ENCODE data around the gene PDE4A. TPM values are rescaled to one million over a fixed set of nuclear protein-coding genes. Genes with fewer than 3 reads are reported as not detected.
A peak's percentile ranks its signal among the peaks of the same experiment; 100 is the strongest.
"Not testable (repeated sequence)": the region's sequence is repeated elsewhere in the genome, so short reads cannot be mapped to it uniquely, and the experiment has no call there.

The PDE4A gene
- polyA plus RNA-seq, 1 donor: 2.2 TPM

DNA sequence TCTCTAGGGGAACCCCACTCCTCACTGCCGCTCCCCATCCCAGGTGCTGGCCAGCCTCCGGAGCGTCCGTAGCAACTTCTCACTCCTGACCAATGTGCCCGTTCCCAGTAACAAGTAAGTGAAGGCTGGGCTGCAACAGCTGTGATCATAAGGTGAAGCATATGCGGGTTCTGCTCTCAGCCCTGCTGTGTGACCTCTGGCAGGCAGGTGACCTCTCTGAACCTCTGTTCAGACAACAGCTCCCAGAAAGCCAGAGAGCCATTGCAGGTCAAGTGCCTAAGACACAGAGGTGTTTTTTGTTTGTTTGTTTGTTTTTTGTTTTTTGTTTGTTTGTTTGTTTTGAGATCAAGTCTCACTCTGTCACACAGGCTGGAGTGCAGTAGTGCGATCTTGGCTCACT, 28.7 kb downstream of the PDE4A start:
- Histone ChIP-seq H3K27me3 (ENCODE audit: control insufficient read depth, insufficient read depth, low read length) (peaks cover 17% of the 10 kb centered on the region), H3K4me3 (ENCODE audit: low read length) (no peak overlapping the region), H3K36me3 (ENCODE audit: control insufficient read depth, insufficient read depth, low read length) (no peaks in the 10 kb centered on the region), H3K9me3 (ENCODE audit: control insufficient read depth, low read depth, low read length) (peaks cover 4% of the 10 kb centered on the region), H3K4me1 (ENCODE audit: control insufficient read depth, insufficient read depth, low read length) (no peaks in the 10 kb centered on the region), H3K27ac (ENCODE audit: low read length) (no peak overlapping the region)
- DNase-seq: no peak
- no CpG with 5 or more reads among the region's 7 CpGs for WGBS (ENCODE audit: insufficient coverage, low lambda C conversion rate)

DNA sequence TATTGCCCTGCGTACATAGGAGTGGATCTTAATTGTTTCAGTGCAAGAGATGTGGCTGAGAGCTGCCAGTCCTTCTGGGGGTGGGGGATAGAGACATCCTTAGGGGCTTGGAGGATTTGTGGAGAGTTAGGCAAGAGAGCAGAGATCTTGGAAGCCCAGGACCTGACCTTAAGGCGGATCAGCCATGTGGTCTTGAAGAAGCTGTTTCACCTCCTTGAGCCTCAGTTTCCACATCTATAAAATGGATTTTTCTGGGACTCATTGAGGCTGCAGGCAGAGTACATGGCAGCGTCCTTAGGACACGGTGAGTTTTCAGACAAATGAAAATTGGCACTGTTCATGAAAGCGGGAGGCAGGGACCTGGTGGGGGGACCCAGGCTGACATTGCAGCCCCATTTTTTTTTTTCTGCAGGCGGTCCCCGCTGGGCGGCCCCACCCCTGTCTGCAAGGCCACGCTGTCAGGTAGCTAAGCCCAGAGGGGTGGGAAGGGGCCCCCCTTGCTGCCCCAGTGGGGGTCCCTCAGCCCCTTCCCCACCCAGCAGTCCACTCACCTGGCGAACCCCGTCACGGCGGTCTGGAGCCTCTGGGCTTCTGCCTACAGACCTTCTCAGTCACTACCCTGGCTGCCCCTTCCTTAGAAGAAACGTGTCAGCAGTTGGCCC, 30.0 kb downstream of the PDE4A start:
- Histone ChIP-seq H3K27ac (ENCODE audit: low read length) (no peak overlapping the region), H3K36me3 (ENCODE audit: control insufficient read depth, insufficient read depth, low read length) (no peaks in the 10 kb centered on the region), H3K9me3 (ENCODE audit: control insufficient read depth, low read depth, low read length) (peaks cover 4% of the 10 kb centered on the region), H3K4me1 (ENCODE audit: control insufficient read depth, insufficient read depth, low read length) (no peaks in the 10 kb centered on the region), H3K27me3 (ENCODE audit: control insufficient read depth, insufficient read depth, low read length) (peaks cover 24% of the 10 kb centered on the region), H3K4me3 (ENCODE audit: low read length) (no peak overlapping the region)
- DNase-seq: no peak
- 100% methylated on average over 1 of the region's 14 CpGs for WGBS (ENCODE audit: insufficient coverage, low lambda C conversion rate)

DNA sequence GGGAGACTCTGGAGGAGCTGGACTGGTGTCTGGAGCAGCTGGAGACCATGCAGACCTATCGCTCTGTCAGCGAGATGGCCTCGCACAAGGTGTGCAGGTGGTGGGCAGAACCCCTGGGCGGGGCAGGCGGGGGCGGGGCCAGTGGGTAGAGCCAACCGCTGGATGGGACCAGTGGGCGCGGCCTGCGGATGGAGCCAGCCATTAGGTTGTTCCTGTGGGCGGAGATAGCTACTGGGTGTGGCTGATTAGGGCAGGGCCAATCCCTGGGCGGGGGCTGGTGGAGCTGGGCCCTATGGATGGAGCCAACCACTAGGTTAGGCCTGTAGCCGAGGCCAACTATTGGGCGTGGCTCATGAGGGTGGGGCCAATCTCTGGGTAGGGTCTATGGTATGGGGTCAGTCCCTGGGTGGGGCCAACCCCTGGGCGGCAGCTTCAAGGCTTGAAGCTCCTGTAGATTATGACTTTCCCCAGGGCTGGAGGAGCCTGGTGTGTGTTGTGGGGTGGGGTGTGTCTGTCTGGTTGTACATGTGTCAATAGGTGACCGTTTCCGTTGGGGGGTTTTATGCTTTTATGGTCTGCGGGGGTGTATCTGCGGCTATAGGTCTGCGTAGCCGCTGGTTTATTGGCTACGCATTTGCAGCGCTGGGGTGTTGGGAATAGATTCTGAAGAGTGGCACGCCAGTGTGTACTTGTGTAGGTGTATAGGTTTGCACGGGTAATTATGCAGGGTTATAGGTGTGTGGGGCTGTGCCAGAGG, 30.7 kb downstream of the PDE4A start:
- peaks cover 4% of the 10 kb centered on the region for H3K9me3 ChIP-seq (ENCODE audit: control insufficient read depth, low read depth, low read length)
- no peaks in the 10 kb centered on the region for H3K36me3 ChIP-seq (ENCODE audit: control insufficient read depth, insufficient read depth, low read length)
- H3K4me1 ChIP-seq (ENCODE audit: control insufficient read depth, insufficient read depth, low read length): no peaks in the 10 kb centered on the region
- peaks cover 24% of the 10 kb centered on the region for H3K27me3 ChIP-seq (ENCODE audit: control insufficient read depth, insufficient read depth, low read length)
- 0% methylated on average over 1 of the region's 25 CpGs for WGBS (ENCODE audit: insufficient coverage, low lambda C conversion rate)
- no peak overlapping the region for H3K4me3 ChIP-seq (ENCODE audit: low read length)
- peak; percentile 48 to 50 for DNase-seq
- no peak overlapping the region for H3K27ac ChIP-seq (ENCODE audit: low read length)

DNA sequence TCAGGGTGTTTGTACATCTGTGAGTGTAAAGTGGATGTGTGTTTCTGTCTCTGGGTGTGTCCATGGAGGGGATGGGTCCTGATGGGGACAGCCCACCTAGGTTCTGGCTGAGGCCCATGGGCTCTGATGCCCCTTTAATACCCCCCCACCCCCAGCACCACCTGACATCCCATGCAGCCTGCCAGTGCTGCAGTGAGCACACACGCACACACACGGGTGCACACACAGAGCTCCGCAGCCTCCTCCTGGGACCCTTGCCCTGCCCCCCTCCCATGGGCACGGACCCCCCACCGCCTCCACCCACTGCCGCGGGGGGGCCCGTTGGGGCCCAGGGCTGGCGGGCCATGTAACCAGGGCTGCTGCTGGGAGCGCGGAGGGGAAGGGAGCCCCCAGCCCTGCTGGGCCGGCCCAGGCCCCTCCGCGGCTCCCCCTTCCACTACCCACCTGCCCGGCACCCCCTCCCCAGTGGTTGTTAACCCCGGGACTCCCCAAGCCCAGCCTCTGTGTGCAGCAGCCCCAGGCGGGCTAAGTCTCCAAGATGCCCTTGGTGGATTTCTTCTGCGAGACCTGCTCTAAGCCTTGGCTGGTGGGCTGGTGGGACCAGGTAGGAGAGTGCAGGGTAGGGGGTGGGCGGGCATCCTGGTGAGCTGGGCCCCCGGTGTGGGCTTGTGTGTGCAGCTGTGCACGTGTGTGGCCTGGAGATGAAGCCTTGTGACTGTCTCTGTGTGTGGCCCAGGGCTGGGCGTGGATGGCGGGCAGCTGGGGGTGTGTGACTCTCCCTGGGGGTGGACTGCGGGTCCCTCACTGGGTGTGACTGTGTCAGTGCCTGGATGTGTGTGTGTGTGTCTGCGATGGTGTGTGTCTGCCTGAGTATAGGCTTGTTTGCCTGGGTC, 32.6 kb downstream of the PDE4A start:
- H3K4me1 ChIP-seq (ENCODE audit: control insufficient read depth, insufficient read depth, low read length): no peaks in the 10 kb centered on the region
- no peak for DNase-seq
- H3K4me3 ChIP-seq (ENCODE audit: low read length): no peak overlapping the region
- H3K27me3 ChIP-seq (ENCODE audit: control insufficient read depth, insufficient read depth, low read length): peaks cover 24% of the 10 kb centered on the region
- H3K9me3 ChIP-seq (ENCODE audit: control insufficient read depth, low read depth, low read length): peaks cover 4% of the 10 kb centered on the region
- no peak overlapping the region for H3K27ac ChIP-seq (ENCODE audit: low read length)
- no CpG with 5 or more reads among the region's 25 CpGs for WGBS (ENCODE audit: insufficient coverage, low lambda C conversion rate)
- H3K36me3 ChIP-seq (ENCODE audit: control insufficient read depth, insufficient read depth, low read length): no peaks in the 10 kb centered on the region

DNA sequence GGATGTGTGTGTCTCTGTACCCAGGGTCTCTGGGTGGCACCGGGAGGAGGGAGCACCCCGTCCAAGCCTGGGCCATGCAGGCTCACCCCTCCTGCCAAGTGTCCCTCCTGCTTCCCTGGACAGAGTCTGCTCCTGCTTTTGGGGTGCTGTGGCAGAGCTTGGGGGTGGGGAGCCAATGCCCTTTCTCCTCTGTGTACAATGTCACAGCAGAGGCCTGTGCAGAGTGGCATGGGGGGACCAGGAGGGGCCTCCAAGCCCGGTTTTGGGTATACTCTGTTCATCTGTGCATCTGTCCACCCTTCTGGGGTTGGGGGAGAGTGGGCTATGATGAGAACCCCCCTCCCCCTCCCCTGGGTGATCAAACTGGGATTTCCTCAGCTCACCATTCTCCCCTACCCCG, 33.5 kb downstream of the PDE4A start:
- no peaks in the 10 kb centered on the region for H3K36me3 ChIP-seq (ENCODE audit: control insufficient read depth, insufficient read depth, low read length)
- peaks cover 24% of the 10 kb centered on the region for H3K27me3 ChIP-seq (ENCODE audit: control insufficient read depth, insufficient read depth, low read length)
- no peak for DNase-seq
- H3K4me3 ChIP-seq (ENCODE audit: low read length): no peak overlapping the region
- H3K4me1 ChIP-seq (ENCODE audit: control insufficient read depth, insufficient read depth, low read length): no peaks in the 10 kb centered on the region
- H3K27ac ChIP-seq (ENCODE audit: low read length): no peak overlapping the region
- peaks cover 4% of the 10 kb centered on the region for H3K9me3 ChIP-seq (ENCODE audit: control insufficient read depth, low read depth, low read length)
- no CpG with 5 or more reads among the region's 4 CpGs for WGBS (ENCODE audit: insufficient coverage, low lambda C conversion rate)

DNA sequence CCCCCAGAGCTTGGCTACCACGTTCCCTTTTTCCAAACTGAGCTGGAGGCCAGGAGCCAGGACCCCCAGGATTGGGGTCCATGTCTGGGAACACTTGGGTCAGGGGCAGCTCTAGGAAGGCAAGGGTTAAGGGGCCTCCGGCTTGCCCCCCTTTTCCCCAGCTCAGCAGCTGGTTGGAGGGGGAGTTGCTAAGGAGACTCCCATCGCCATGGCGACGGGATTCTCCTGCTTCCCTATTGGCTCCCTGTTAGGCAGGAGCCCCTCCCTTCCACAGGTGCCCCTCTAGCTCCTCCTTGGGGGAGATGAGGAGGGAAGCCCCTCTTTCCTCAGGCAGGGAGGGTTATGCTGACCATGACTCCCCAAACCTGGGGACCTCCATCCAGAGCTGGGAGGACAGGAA, 33.9 kb downstream of the PDE4A start:
- peaks cover 24% of the 10 kb centered on the region for H3K27me3 ChIP-seq (ENCODE audit: control insufficient read depth, insufficient read depth, low read length)
- H3K9me3 ChIP-seq (ENCODE audit: control insufficient read depth, low read depth, low read length): peaks cover 4% of the 10 kb centered on the region
- no peak for DNase-seq
- no peak overlapping the region for H3K4me3 ChIP-seq (ENCODE audit: low read length)
- no peak overlapping the region for H3K27ac ChIP-seq (ENCODE audit: low read length)
- no CpG with 5 or more reads among the region's 5 CpGs for WGBS (ENCODE audit: insufficient coverage, low lambda C conversion rate)
- no peaks in the 10 kb centered on the region for H3K4me1 ChIP-seq (ENCODE audit: control insufficient read depth, insufficient read depth, low read length)
- H3K36me3 ChIP-seq (ENCODE audit: control insufficient read depth, insufficient read depth, low read length): no peaks in the 10 kb centered on the region

DNA sequence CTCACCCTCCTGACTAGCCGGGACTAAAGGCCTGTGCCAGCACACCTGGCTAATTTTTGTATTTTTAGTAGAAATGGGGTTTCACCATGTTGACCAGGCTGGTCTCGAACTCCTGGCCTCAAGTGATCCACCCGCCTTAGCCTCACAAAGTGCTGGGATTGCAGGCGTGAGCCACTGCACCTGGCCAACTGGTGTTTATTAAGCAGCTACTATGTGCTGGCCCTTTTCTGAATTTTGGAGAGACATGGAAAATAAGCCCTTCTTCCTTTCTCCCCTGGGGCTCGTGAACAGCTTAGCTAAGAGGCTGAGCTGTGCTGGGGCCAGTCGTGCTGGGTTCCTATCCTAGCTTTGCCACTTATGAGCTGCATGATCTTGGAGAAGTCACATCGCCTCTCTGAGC, 38.4 kb downstream of the PDE4A start:
- H3K36me3 ChIP-seq (ENCODE audit: control insufficient read depth, insufficient read depth, low read length); H3K27ac ChIP-seq (ENCODE audit: low read length); DNase-seq; H3K9me3 ChIP-seq (ENCODE audit: control insufficient read depth, low read depth, low read length); H3K4me3 ChIP-seq (ENCODE audit: low read length); H3K4me1 ChIP-seq (ENCODE audit: control insufficient read depth, insufficient read depth, low read length): not testable (repeated sequence)
- WGBS (ENCODE audit: insufficient coverage, low lambda C conversion rate): no CpG with 5 or more reads among the region's 7 CpGs
- H3K27me3 ChIP-seq (ENCODE audit: control insufficient read depth, insufficient read depth, low read length): peaks cover 11% of the 10 kb centered on the region

DNA sequence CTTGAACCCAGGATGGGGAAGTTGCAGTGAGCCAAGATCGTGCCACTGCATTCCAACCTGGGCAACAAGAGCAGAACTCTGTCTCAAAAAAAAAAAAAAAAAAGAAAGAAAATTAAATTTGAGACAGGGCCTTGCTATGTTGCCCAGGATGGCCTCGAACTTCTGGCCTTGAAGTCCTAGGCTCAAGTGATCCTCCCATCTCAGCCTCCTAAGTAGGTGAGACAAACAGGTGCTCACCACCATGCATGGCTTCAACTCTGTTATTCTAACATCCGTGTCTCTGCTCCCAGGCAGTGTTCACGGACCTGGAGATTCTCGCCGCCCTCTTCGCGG, 40.3 kb downstream of the PDE4A start:
- no peak for DNase-seq
- H3K9me3 ChIP-seq (ENCODE audit: control insufficient read depth, low read depth, low read length): no peaks in the 10 kb centered on the region
- H3K27ac ChIP-seq (ENCODE audit: low read length): no peak overlapping the region
- no CpG with 5 or more reads among the region's 8 CpGs for WGBS (ENCODE audit: insufficient coverage, low lambda C conversion rate)
- peaks cover 2% of the 10 kb centered on the region for H3K27me3 ChIP-seq (ENCODE audit: control insufficient read depth, insufficient read depth, low read length)
- peaks cover 7% of the 10 kb centered on the region for H3K4me1 ChIP-seq (ENCODE audit: control insufficient read depth, insufficient read depth, low read length)
- no peak overlapping the region for H3K4me3 ChIP-seq (ENCODE audit: low read length)
- no peaks in the 10 kb centered on the region for H3K36me3 ChIP-seq (ENCODE audit: control insufficient read depth, insufficient read depth, low read length)

DNA sequence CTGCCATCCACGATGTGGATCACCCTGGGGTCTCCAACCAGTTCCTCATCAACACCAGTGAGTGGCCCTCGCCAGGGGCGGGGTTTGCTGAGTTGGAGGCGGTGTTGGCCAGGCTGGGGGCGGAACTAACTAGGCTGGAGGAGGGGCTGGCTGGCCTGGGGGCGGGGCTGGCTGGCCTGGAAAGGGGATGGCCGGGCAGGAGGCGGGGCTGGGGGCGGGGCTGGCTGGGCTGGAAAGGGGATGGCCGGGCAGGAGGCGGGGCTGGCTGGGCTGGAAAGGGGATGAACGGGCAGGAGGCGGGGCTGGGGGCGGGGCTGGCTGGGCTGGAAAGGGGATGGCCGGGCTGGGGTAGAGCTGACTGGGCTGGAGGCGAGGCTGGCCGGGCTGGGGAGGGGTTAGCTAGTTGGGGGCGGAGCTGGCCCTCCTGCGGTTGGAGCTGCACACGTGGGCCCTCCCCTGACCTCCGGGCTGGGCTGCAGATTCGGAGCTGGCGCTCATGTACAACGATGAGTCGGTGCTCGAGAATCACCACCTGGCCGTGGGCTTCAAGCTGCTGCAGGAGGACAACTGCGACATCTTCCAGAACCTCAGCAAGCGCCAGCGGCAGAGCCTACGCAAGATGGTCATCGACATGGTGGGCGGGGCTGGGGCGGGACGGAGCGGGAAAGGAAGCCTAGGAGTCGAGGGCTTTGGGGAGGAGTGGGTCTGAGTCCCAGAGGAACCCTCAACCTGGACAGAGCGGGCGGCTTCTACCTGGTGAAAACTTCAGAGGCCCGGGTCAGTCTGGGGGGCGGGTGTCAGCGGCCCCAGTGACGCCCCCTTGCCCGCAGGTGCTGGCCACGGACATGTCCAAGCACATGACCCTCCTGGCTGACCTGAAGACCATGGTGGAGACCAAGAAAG, 41.0 kb downstream of the PDE4A start:
- H3K36me3 ChIP-seq (ENCODE audit: control insufficient read depth, insufficient read depth, low read length): no peaks in the 10 kb centered on the region
- peaks cover 2% of the 10 kb centered on the region for H3K27me3 ChIP-seq (ENCODE audit: control insufficient read depth, insufficient read depth, low read length)
- 40% methylated on average over 3 of the region's 45 CpGs for WGBS (ENCODE audit: insufficient coverage, low lambda C conversion rate)
- DNase-seq: peak; percentile 87 to 91
- no peak overlapping the region for H3K27ac ChIP-seq (ENCODE audit: low read length)
- H3K4me3 ChIP-seq (ENCODE audit: low read length): peak overlapping the region; percentile 30
- peaks cover 7% of the 10 kb centered on the region for H3K4me1 ChIP-seq (ENCODE audit: control insufficient read depth, insufficient read depth, low read length)
- H3K9me3 ChIP-seq (ENCODE audit: control insufficient read depth, low read depth, low read length): no peaks in the 10 kb centered on the region

DNA sequence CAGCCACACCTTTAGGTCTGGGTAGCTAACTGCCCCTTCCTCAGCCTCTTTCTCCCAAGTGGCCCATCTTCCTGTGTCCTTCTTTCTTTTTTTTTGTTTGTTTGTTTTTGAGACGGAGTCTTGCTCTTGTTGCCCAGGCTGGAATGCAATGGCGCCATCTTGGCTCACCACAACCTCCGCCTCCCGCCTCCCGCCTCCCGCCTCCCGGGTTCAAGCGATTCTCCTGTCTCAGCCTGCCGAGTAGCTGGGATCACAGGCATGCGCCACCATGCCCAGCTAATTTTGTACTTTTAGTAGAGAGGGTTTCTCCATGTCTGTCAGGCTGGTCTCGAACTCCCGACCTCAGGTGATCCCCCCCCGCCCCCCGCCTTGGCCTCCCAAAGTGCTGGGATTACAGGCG, 41.7 kb downstream of the PDE4A start:
- H3K27ac ChIP-seq (ENCODE audit: low read length); H3K9me3 ChIP-seq (ENCODE audit: control insufficient read depth, low read depth, low read length); H3K4me1 ChIP-seq (ENCODE audit: control insufficient read depth, insufficient read depth, low read length); DNase-seq; H3K4me3 ChIP-seq (ENCODE audit: low read length); H3K27me3 ChIP-seq (ENCODE audit: control insufficient read depth, insufficient read depth, low read length); H3K36me3 ChIP-seq (ENCODE audit: control insufficient read depth, insufficient read depth, low read length): not testable (repeated sequence)
- WGBS (ENCODE audit: insufficient coverage, low lambda C conversion rate): no CpG with 5 or more reads among the region's 15 CpGs
